Glutamatergic neuron (in vitro differentiated cells): ENCODE results near the gene MSX2. TPM values are rescaled to one million over a fixed set of nuclear protein-coding genes. Genes with fewer than 3 reads are reported as not detected.

Experiments used
- DNase-seq: peaks from one replicate; pipeline ENCODE4 v3.0.0; 2022
- H3K27ac Mint-ChIP-seq: one replicate; pipeline ENCODE4 v1.8.0; 2020; ENCODE audit warnings: mild to moderate bottlenecking, mixed read lengths, inconsistent platforms; ENCODE audit not compliant: unreplicated experiment
- H3K27me3 Mint-ChIP-seq: one replicate; pipeline ENCODE4 v1.8.0; 2020; ENCODE audit warnings: mild to moderate bottlenecking, moderate library complexity, mixed read lengths, inconsistent platforms; ENCODE audit not compliant: unreplicated experiment
- H3K36me3 Mint-ChIP-seq: one replicate; pipeline ENCODE4 v1.8.0; 2020; ENCODE audit warnings: mild to moderate bottlenecking, mixed read lengths, inconsistent platforms; ENCODE audit not compliant: unreplicated experiment
- H3K4me1 Mint-ChIP-seq: one replicate; pipeline ENCODE4 v1.8.0; 2020; ENCODE audit warnings: mild to moderate bottlenecking, low read depth, mixed read lengths, inconsistent platforms; ENCODE audit not compliant: unreplicated experiment
- H3K4me3 Mint-ChIP-seq: one replicate; pipeline ENCODE4 v1.8.0; 2020; ENCODE audit warnings: mild to moderate bottlenecking, mixed read lengths, inconsistent platforms; ENCODE audit not compliant: unreplicated experiment
- H3K9me3 Mint-ChIP-seq: one replicate; pipeline ENCODE4 v1.8.0; 2020; ENCODE audit warnings: mild to moderate bottlenecking, moderate library complexity, mixed read lengths, inconsistent platforms; ENCODE audit not compliant: unreplicated experiment
- CTCF ChIP-seq: fragments of 200-600 bp; sonication (generic); IDR thresholded peaks from one replicate; pipeline ENCODE4 v1.5.0; 2021; ENCODE audit not compliant: partially characterized antibody, unreplicated experiment
- total RNA-seq: library from RNA; stranded (reverse); fragmentation: NEBNext Ultra II Directional; extraction: Animal tissue kit (Norgen Biotek cat#: 25700); gene quantifications from one replicate; pipeline ENCODE4 v1.2.1, GENCODE V29; 2021; ENCODE audit not compliant: unreplicated experiment

Gene MSX2
- total RNA-seq, 1 donor from 2014 or later = not detected

GRCh38 chr5:174734571-174735497 lies 10.5 kb downstream of the MSX2 start:
- Mint-ChIP-seq H3K4me3 (peak overlapping the region; percentile 4), H3K27ac (no peak overlapping the region), H3K36me3 (no peaks in the 10 kb centered on the region), H3K9me3 (peaks cover 4% of the 10 kb centered on the region), H3K27me3 (peaks cover 37% of the 10 kb centered on the region), H3K4me1 (peaks cover 2% of the 10 kb centered on the region)
- DNase-seq = no peak
- no peak for TF ChIP-seq CTCF

GRCh38 chr5:174735498-174736330 lies 11.3 kb downstream of the MSX2 start:
- peaks cover 4% of the 10 kb centered on the region for H3K9me3 Mint-ChIP-seq
- H3K27me3 Mint-ChIP-seq = peaks cover 37% of the 10 kb centered on the region
- no peaks in the 10 kb centered on the region for H3K36me3 Mint-ChIP-seq
- peaks cover 2% of the 10 kb centered on the region for H3K4me1 Mint-ChIP-seq
- no peak for TF ChIP-seq CTCF
- H3K4me3 Mint-ChIP-seq = peak overlapping the region; percentile 77
- no peak overlapping the region for H3K27ac Mint-ChIP-seq
- no peak for DNase-seq

- no peak for TF ChIP-seq CTCF
- Mint-ChIP-seq H3K27me3 (peaks cover 36% of the 10 kb centered on the region), H3K4me3 (peak overlapping the region; percentile 22), H3K9me3 (peaks cover 2% of the 10 kb centered on the region), H3K27ac (no peak overlapping the region), H3K36me3 (no peaks in the 10 kb centered on the region), H3K4me1 (peaks cover 2% of the 10 kb centered on the region)
- DNase-seq = no peak
Observed at GRCh38 chr5:174736331-174736721, 11.9 kb downstream of the MSX2 start.

GRCh38 chr5:174736777-174737176 lies 12.4 kb downstream of the MSX2 start:
- no peak for TF ChIP-seq CTCF
- H3K4me1 Mint-ChIP-seq = peaks cover 2% of the 10 kb centered on the region
- no peak overlapping the region for H3K4me3 Mint-ChIP-seq
- no peak for DNase-seq
- H3K27me3 Mint-ChIP-seq = peaks cover 31% of the 10 kb centered on the region
- peaks cover 2% of the 10 kb centered on the region for H3K9me3 Mint-ChIP-seq
- no peaks in the 10 kb centered on the region for H3K36me3 Mint-ChIP-seq
- H3K27ac Mint-ChIP-seq = no peak overlapping the region
